A549 (cell line): Measurements from ENCODE around the gene INSYN1. TPM values are rescaled to one million over a fixed set of nuclear protein-coding genes. Genes with fewer than 3 reads are reported as not detected.

Source experiments
- ATAC-seq, 2 experiments: fragments of 200-7000 bp in 1 of 2; fragments of >200 bp in 1 of 2; cut with Nextera tagmentation in 1 of 2; cut with Tn5 transposase in 1 of 2; 3 replicates each; pipeline versions ENCODE4 v1.8.0 to v1.9.1; 2018 to 2020; ENCODE audit warnings: mild to moderate bottlenecking in 1 of 2, moderate library complexity in 1 of 2
- CTCF ChIA-PET: fragments of 300-600 bp; sonication (Branson Sonifier 250); formaldehyde crosslinking; extraction: SDS; loops from one replicate; lab custom pipeline; 2021; ENCODE audit warnings: antibody characterized with exemption, inconsistent platforms; lab: Yijun Ruan, JAX
- POLR2A ChIA-PET: fragments of 350-600 bp; formaldehyde crosslinking; extraction: SDS; loops from one replicate; lab custom pipeline; 2021; ENCODE audit warnings: antibody characterized with exemption, inconsistent platforms; lab: Yijun Ruan, JAX
- DNase-seq, 2 experiments: peaks; one replicate each; pipeline versions ENCODE4 v3.0.0 to v3.0.0-alpha.2; 2011 to 2016; ENCODE audit warnings: low read depth in 1 of 2, low spot score in 1 of 2
- FAIRE-seq: peaks from 2 replicates; lab custom pipeline; 2011; peaks lifted over from hg19 to GRCh38; lab: Jason Lieb, UNC
- H3K27ac ChIP-seq, 2 experiments: fragments of >200 bp; sonication (Bioruptor Twin); formaldehyde crosslinking; 3 replicates each; pipeline ENCODE4 v1.5.1; 2016 to 2017
- H3K4me1 ChIP-seq: fragments of >200 bp; sonication (Bioruptor Twin); formaldehyde crosslinking; 3 replicates; pipeline ENCODE4 v1.6.1; 2016
- H3K4me2 ChIP-seq: fragments of >200 bp; sonication (Bioruptor Twin); formaldehyde crosslinking; 3 replicates; pipeline ENCODE4 v1.6.1; 2016
- H3K4me3 ChIP-seq: fragments of >200 bp; sonication (Bioruptor Twin); formaldehyde crosslinking; 3 replicates; pipeline ENCODE4 v1.5.1; 2016
- H3K9me3 ChIP-seq: fragments of >200 bp; sonication (Bioruptor Twin); formaldehyde crosslinking; 3 replicates; pipeline ENCODE4 v1.6.1; 2016
- CBX8 ChIP-seq: fragments of 200-600 bp; sonication (generic); IDR thresholded peaks from 2 replicates; pipeline ENCODE4 v1.6.1; 2016
- CEBPB ChIP-seq, 2 experiments: fragments of >200 bp in 1 of 2; sonication (Bioruptor Twin) in 1 of 2; formaldehyde crosslinking in 1 of 2; IDR thresholded peaks; 2 replicates each; pipeline ENCODE4 v1.6.1; 2012 to 2016
- CHD2 ChIP-seq: fragments of 150-350 bp; IDR thresholded peaks from 2 replicates; pipeline ENCODE4 v1.6.1; 2014; ENCODE audit warnings: low read length; ENCODE audit not compliant: partially characterized antibody
- EHMT2 ChIP-seq: fragments of 200-600 bp; sonication (generic); IDR thresholded peaks from 2 replicates; pipeline ENCODE4 v1.6.1; 2016; ENCODE audit warnings: antibody characterized with exemption, low read depth, mild to moderate bottlenecking, moderate library complexity
- FOSL2 ChIP-seq, 2 experiments: fragments of 450-650 bp in 1 of 2; fragments of >200 bp in 1 of 2; sonication (Bioruptor Twin) in 1 of 2; formaldehyde crosslinking; IDR thresholded peaks; 2 replicates each; pipeline versions ENCODE4 v1.5.0 to v1.6.1; 2016 to 2020; ENCODE audit warnings: mild to moderate bottlenecking in 1 of 2, moderate library complexity in 1 of 2
- HEYL ChIP-seq: fragments of 250-450 bp; sonication (Bioruptor Pico); IDR thresholded peaks from 2 replicates; pipeline ENCODE4 v1.8.0; 2021; ENCODE audit warnings: mild to moderate bottlenecking, moderate library complexity
- HOXA7 ChIP-seq: fragments of 250-450 bp; sonication (Bioruptor Pico); IDR thresholded peaks from 2 replicates; pipeline ENCODE4 v1.5.0; 2020; ENCODE audit warnings: mild to moderate bottlenecking, moderate library complexity
- HOXB5 ChIP-seq: fragments of 250-450 bp; sonication (Bioruptor Pico); IDR thresholded peaks from 2 replicates; pipeline ENCODE4 v1.5.0; 2020; ENCODE audit warnings: mild to moderate bottlenecking, moderate library complexity
- JUN ChIP-seq, 2 experiments: fragments of >200 bp; sonication (Bioruptor Twin); formaldehyde crosslinking; IDR thresholded peaks; 2 replicates in 1 of 2; 3 replicates in 1 of 2; pipeline ENCODE4 v1.6.1; 2016 to 2017
- JUNB ChIP-seq: fragments of >200 bp; sonication (Bioruptor Twin); formaldehyde crosslinking; IDR thresholded peaks from 2 replicates; pipeline ENCODE4 v1.6.1; 2016
- MAFK ChIP-seq: fragments of 450-650 bp; IDR thresholded peaks from 2 replicates; pipeline ENCODE4 v1.6.1; 2014; ENCODE audit not compliant: partially characterized antibody
- MAZ ChIP-seq: fragments of 150-350 bp; IDR thresholded peaks from 2 replicates; pipeline ENCODE4 v1.6.1; 2014; ENCODE audit warnings: antibody characterized with exemption, low read depth, low read length, borderline replicate concordance
- NFE2L2 ChIP-seq: fragments of 150-350 bp; conservative IDR thresholded peaks from 2 replicates; pipeline ENCODE4 v1.6.1; 2014; ENCODE audit warnings: low read length
- NR3C1 ChIP-seq: fragments of >200 bp; sonication (Bioruptor Twin); formaldehyde crosslinking; IDR thresholded peaks from 3 replicates; pipeline ENCODE4 v1.6.1; 2017
- RARB ChIP-seq: fragments of 250-450 bp; sonication (Bioruptor Pico); IDR thresholded peaks from 2 replicates; pipeline ENCODE4 v1.8.0; 2021; ENCODE audit warnings: mild to moderate bottlenecking, moderate library complexity
- RFX5 ChIP-seq: fragments of 450-650 bp; IDR thresholded peaks from 2 replicates; pipeline ENCODE4 v1.7.1; 2014; ENCODE audit warnings: antibody characterized with exemption, mild to moderate bottlenecking, moderate library complexity
- RNF2 ChIP-seq: fragments of 200-600 bp; sonication (generic); IDR thresholded peaks from 2 replicates; pipeline ENCODE4 v1.6.1; 2016; ENCODE audit warnings: low read depth, mild to moderate bottlenecking, antibody characterized with exemption, moderate library complexity, borderline replicate concordance
- SMC3 ChIP-seq: fragments of >200 bp; sonication (Bioruptor Twin); formaldehyde crosslinking; IDR thresholded peaks from 3 replicates; pipeline ENCODE4 v1.6.1; 2018; ENCODE audit warnings: inconsistent platforms
- SREBF2 ChIP-seq: fragments of 450-650 bp; IDR thresholded peaks from 2 replicates; pipeline ENCODE4 v1.6.1; 2014; ENCODE audit warnings: mild to moderate bottlenecking, moderate library complexity
- ZC3H11A ChIP-seq: fragments of 450-650 bp; IDR thresholded peaks from 2 replicates; pipeline ENCODE4 v1.6.1; 2014; ENCODE audit warnings: antibody characterized with exemption, mild to moderate bottlenecking
- ZNF302 ChIP-seq: fragments of 250-450 bp; sonication (Bioruptor Pico); IDR thresholded peaks from 2 replicates; pipeline ENCODE4 v1.9.0; 2021; ENCODE audit warnings: inconsistent platforms, mild to moderate bottlenecking, moderate library complexity
- WGBS: methylation state at CpG from one replicate; pipeline ENCODE4 v1.1.6; 2017; ENCODE audit errors: missing lambda C conversion rate; 5-methylcytosine and 5-hydroxymethylcytosine counted together
- polyA plus RNA-seq, 4 experiments: library from polyadenylated mRNA; depleted of rRNA in 3 of 4; stranded (reverse); fragments of >200 nt; fragmentation: RNase III in 1 of 4; extraction: RNeasy Plus Mini Kit Qiagen cat#74134 plus additional on column Dnase treatment in 1 of 4; gene quantifications; 2 replicates in 3 of 4; 3 replicates in 1 of 4; pipeline ENCODE4 v1.2.3, GENCODE V29; 2011 to 2017
- TF ChIP-seq, protein P1 (sequence below): fragments of 250-450 bp; sonication (Bioruptor Pico); IDR thresholded peaks from 2 replicates; pipeline ENCODE4 v1.5.0; 2020; ENCODE audit warnings: low read depth, mild to moderate bottlenecking, moderate library complexity
- TF ChIP-seq, protein P2 (sequence below): IDR thresholded peaks from 2 replicates; pipeline ENCODE4 v1.6.1; 2012; ENCODE audit warnings: low read depth, borderline replicate concordance
- TF ChIP-seq, protein P3 (sequence below): fragments of >200 bp; sonication (Bioruptor Twin); formaldehyde crosslinking; IDR thresholded peaks from 3 replicates; pipeline ENCODE4 v1.6.1; 2016
- TF ChIP-seq, protein P4 (sequence below): fragments of 250-450 bp; sonication (Bioruptor Pico); IDR thresholded peaks from 2 replicates; pipeline ENCODE4 v1.5.0; 2021; ENCODE audit warnings: mild to moderate bottlenecking, moderate library complexity, borderline replicate concordance

Gene INSYN1
- polyA plus RNA-seq, 2 of the 4 experiments (the other 2 are of a cell fraction) = 0.54 to 1.9 TPM

DNA sequence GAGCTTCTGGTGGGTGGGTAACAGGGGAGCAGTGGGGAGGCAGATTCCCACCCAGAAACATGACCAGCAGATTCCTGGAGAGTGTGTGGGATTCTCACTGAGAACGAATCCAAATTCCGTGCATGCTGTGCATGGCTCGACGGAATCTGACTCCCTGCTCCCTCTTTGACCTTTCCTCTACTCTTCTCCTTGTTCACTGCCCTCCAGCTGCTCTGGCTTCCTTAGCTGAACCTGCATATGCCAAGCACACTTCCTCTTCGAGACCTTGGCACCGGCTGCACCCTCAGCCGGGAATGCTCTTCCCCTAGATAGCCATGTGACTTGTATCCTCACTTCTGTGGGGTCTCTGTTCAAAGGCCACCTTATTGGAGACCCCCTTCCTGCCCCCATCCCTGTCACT is 6.3 kb downstream of the INSYN1 start:
- no peak overlapping the region for H3K27ac ChIP-seq
- POLR2A ChIA-PET = no interaction called here
- peaks cover 10% of the 10 kb centered on the region for H3K4me1 ChIP-seq
- no peaks in the 10 kb centered on the region for H3K9me3 ChIP-seq
- 37% methylated on average over 7 of the region's 7 CpGs for WGBS
- FAIRE-seq (no peak), DNase-seq (no peak), ATAC-seq (no peak)
- no peak overlapping the region for H3K4me3 ChIP-seq
- TF ChIP-seq NFE2L2 = no peak
- TF ChIP-seq RFX5 = no peak
- TF ChIP-seq RNF2 = no peak
- TF ChIP-seq SREBF2 = no peak
- TF ChIP-seq RARB (CRISPR knock-in tag) = no peak
- TF ChIP-seq FOSL2 (IDR thresholded peaks at IDR 0.05) = no peak
- no peak for TF ChIP-seq FOSL2 (CRISPR knock-in tag; IDR thresholded peaks at IDR 0.05)
- no peak for TF ChIP-seq JUN (IDR thresholded peaks at IDR 0.05)
- TF ChIP-seq, protein P1, sequence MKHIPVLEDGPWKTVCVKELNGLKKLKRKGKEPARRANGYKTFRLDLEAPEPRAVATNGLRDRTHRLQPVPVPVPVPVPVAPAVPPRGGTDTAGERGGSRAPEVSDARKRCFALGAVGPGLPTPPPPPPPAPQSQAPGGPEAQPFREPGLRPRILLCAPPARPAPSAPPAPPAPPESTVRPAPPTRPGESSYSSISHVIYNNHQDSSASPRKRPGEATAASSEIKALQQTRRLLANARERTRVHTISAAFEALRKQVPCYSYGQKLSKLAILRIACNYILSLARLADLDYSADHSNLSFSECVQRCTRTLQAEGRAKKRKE (CRISPR knock-in tag) = no peak
- no peak for TF ChIP-seq JUNB
- no peak for TF ChIP-seq HOXA7 (CRISPR knock-in tag)
- no peak for TF ChIP-seq SMC3
- CTCF ChIA-PET = interaction anchor here (1.4 to 1.7 kb wide), 3 partner anchors 42 to 441 kb away, joined by 3 to 4 read pairs (median 3); no protein-coding TSS in a partner anchor
- no peak overlapping the region for H3K4me2 ChIP-seq

DNA sequence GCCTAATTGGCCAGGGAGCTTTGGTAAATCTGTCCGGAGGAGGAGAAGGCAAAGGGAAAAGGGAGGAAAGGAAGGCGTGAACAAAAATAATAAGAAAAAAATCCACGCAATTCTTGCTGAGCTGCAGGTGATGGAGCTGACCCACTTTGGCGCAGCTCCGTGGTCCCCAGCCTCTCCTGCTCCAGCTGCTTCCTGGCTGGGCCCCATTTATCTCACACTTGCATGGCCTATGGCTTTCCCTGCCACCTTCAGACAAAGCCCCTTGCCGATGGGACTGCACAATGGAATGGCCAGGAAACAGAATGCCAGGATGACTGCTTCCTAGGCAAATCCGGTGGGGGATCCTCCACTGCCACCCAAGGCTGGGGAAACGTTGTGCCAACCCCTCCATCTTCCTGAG is 6.9 kb downstream of the INSYN1 start:
- ChIA-PET CTCF (interaction anchor here (1.4 to 1.7 kb wide), 2 partner anchors 41 to 441 kb away, joined by 3 to 4 read pairs; no protein-coding TSS in a partner anchor), POLR2A (no interaction called here)
- Histone ChIP-seq H3K4me2 (no peak overlapping the region), H3K27ac (no peak overlapping the region), H3K9me3 (no peaks in the 10 kb centered on the region), H3K4me1 (peaks cover 9% of the 10 kb centered on the region), H3K4me3 (no peak overlapping the region)
- 66% methylated on average over 8 of the region's 8 CpGs for WGBS
- TF ChIP-seq ZNF302 (CRISPR knock-in tag) (no peak), NR3C1 (no peak), NFE2L2 (no peak), CBX8 (no peak), CEBPB (IDR thresholded peaks at IDR 0.05) (no peak), EHMT2 (no peak), CHD2 (no peak), RARB (CRISPR knock-in tag) (no peak), HOXB5 (no peak), MAZ (no peak), MAFK (no peak), HEYL (CRISPR knock-in tag) (no peak), ZC3H11A (no peak)
- TF ChIP-seq, protein P2, sequence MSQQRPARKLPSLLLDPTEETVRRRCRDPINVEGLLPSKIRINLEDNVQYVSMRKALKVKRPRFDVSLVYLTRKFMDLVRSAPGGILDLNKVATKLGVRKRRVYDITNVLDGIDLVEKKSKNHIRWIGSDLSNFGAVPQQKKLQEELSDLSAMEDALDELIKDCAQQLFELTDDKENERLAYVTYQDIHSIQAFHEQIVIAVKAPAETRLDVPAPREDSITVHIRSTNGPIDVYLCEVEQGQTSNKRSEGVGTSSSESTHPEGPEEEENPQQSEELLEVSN = no peak
- TF ChIP-seq, protein P3, sequence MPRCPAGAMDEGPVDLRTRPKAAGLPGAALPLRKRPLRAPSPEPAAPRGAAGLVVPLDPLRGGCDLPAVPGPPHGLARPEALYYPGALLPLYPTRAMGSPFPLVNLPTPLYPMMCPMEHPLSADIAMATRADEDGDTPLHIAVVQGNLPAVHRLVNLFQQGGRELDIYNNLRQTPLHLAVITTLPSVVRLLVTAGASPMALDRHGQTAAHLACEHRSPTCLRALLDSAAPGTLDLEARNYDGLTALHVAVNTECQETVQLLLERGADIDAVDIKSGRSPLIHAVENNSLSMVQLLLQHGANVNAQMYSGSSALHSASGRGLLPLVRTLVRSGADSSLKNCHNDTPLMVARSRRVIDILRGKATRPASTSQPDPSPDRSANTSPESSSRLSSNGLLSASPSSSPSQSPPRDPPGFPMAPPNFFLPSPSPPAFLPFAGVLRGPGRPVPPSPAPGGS = no peak
- TF ChIP-seq, protein P4, sequence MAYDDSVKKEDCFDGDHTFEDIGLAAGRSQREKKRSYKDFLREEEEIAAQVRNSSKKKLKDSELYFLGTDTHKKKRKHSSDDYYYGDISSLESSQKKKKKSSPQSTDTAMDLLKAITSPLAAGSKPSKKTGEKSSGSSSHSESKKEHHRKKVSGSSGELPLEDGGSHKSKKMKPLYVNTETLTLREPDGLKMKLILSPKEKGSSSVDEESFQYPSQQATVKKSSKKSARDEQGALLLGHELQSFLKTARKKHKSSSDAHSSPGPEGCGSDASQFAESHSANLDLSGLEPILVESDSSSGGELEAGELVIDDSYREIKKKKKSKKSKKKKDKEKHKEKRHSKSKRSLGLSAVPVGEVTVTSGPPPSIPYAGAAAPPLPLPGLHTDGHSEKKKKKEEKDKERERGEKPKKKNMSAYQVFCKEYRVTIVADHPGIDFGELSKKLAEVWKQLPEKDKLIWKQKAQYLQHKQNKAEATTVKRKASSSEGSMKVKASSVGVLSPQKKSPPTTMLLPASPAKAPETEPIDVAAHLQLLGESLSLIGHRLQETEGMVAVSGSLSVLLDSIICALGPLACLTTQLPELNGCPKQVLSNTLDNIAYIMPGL = no peak
- DNase-seq (no peak), ATAC-seq (no peak), FAIRE-seq (no peak)
